Activated CD4-positive, alpha-beta T cell treated with anti-CD3 and anti-CD28 coated beads, Interleukin-2, Interleukin-6, amounts not matched to agents 100 ng/mL and 50 ng/mL, durations not matched to agents 16 hours and 8 hours (primary cell): ENCODE results near the gene RHOG.
A peak's percentile ranks its signal among the peaks of the same experiment; 100 is the strongest.
"Not testable (repeated sequence)": the region's sequence is repeated elsewhere in the genome, so short reads cannot be mapped to it uniquely, and the experiment has no call there.

Experiments
- DNase-seq: peaks from one replicate; pipeline ENCODE4 v3.0.0-alpha.2; 2020

The RHOG gene

DNA sequence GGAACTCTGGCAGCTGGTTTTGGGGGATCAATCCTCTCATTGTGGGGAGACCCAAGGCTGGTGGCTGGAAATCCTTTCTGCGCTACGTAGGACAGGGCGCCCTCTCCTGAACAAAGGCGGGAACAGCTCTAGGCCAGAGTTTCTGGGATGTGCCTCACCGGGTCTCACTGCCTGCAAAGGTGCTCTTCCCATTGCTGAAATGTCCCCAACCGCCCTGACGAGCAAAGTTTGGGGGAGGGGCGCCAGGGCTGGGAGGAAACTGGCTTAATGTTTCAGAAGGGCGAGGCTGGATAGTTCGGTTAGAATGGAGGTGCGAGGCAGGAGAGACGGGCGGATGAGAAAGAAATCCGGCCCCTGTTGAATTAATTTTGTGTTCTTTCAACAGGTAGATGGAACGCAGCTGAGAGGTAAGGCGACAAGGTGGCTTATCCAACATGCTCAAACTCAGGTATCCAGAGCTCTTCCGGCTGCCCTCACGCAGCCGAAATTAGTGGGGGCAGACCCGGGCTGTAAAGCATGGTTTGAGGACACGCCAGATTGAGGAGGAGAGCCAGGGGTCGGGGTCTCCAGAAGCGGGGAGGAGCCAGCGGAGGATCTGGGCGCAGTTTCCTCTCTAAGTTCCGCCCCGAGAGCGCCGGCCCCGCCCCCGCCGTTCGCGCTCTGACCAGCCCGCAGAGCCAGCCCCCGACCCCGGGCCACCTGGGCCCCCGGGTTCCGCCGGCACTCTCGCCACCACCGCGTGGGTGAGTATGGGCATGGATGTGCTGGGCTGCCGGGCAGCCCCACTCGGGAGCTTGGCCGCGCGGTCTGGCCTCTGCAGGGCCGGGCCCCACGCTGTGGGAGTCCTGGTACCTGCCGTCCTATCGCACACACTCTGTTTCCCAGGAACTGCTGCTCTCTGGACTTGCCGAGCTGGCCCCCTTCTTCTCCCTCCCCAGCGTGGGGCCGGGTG, 32.6 kb downstream of the RHOG start, which contains the start of gene PGAP2:
TSS of gene PGAP2 (plus strand) at position 652 of the 952 bp plus-strand sequence. CDS start 2,700 bp downstream, outside the sequence.
- peak; percentile 70 for DNase-seq

DNA sequence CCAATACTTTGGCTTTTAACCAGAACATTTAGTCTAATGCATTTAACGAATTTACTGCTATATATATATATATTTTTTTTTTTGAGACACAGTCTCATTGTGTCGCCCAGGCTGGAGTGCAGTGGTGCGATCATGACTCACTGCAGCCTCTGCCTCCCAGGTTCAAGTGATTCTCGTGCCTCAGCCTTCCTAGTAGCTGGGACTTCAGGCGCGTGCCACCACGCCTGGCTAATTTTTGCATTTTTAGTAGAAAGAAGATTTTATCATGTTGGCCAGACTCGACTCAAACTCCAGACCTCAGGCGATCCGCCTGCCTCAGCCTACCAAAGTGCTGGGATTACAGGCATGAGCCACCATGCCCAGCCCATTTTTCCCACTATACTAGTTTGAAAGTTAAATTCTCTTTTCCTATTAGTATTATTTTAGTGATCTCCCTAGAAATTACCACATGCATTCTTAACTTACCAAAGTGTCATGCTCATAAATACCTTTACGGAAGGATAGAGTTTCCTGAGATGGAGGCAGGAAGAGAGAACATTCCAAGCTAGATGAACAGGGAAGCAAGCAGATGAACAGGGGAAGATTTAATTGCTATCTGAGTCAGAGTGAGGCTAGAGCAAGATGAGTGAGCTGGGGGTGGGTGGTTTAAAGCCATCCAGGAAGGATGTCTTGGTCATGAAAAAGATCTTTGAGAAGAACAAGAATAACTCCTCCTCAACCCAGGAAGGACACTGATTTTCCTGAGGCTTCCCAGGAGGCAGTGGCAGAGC, 36.8 kb downstream of the RHOG start:
- no peak for DNase-seq

DNA sequence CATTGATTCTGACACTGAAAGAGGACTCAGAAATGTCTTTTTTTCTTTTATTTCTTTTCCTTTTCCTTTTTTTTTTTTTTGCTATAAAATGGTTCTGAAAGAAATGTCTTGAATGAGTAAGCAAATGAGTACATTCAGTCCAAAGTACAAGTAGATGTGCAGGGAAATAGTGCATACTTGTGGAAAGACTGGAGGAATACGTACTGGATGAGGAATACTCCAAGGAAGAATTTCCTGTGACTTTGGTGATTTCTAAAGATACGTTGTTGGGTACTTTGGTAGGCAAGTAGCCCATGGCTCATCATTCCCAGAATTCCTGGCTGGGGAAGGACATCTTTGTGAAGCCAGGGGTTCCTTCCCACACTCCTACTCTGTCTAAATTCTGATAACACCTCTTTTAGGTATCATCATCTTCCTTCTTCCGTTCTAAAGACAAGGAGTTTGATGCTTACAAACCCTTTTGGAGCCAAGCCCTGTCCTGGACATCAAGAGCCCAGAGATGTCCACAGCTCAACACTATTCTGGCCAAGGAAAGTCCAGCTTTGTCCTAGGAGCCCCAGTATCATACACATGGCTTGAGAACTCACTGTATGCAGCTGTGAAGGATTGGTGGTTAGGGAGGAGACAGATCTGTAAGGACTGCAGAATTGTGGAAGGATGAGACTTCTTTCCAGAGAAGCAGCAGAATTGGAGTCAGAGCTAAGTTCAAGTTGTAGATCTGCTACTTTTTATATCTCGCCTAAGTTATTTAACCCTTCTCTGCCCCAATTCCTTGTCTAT, 38.6 kb downstream of the RHOG start:
- DNase-seq, result no peak

DNA sequence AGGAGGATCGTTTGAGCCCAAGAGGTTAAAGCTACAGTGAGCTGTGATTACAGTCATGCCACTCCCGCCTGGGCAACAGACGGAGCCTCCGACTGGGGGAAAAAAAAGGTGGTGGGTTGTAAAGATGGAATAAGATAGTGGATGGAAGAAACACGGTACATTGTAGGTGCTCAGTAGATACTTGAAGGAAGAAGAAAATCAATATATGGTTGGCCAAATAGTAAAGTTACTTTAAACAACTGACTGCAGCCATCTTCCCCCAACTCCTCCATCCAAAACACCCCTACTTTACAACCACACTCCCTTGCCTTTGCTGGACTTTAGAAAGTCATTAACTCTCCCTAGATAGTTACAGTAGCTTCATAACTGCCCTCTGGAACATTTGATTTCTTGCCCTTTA, 40.9 kb downstream of the RHOG start:
- DNase-seq, result no peak

DNA sequence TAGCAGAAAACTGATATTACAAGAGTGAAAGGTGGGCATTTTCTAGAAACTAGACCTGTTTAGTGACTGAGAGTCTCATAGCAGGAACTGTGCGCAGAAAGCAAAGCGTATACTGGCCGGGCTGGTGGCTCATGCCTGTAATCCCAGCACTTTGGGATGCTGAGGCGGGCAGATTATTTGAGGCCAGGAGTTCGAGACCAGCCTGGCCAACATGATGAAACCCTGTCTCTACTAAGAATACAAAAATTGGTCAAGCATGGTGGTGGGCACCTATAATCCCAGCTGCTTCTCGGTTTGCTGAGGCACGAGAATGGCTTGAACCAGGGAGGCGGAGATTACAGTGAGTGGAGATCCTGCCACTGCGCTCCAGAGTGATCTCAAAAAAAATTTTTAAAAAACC, 41.6 kb downstream of the RHOG start:
- no peak for DNase-seq

DNA sequence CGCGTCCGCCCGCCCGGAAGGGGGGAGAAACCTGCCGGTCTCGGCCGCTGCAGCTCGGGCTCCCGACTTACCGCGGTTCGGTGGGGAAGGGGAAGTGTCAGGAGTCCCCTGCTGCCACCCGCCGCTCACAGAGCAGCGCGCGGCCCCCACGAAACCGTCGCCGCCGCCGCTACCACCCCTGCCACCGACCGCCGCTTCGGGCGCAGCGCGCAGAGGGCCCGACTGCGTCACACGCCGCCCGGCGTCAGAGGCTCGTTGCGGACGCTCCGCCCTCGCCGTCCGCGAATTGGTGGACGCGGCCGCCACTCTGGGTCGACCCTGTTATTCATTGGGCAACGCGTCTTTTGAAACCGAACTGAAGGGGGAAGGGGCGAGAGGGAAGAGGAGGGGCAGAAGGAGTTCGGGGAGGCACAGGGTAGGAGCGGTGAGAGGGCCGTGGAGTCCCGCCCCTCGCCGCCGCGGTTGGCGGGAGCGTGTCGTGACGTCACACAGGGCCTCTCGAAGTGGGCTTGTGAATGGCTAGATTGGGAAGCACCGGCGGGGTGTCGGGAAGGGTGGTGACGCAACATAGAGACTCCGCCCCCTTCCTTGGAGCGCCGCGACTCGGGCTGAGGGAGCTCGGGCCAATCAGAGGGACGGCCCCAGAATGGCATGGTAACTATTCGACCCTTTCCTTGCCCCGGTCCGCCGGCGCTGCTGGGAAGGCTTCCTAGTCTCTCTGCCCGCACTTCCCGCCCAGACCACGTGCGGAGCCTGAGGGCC, 43.2 kb downstream of the RHOG start, which contains the start of gene NUP98:
TSS of gene NUP98 (minus strand) at position 226 of the 762 bp plus-strand sequence. CDS start 15,437 bp downstream, outside the sequence.
- DNase-seq, result peak; percentile 100

DNA sequence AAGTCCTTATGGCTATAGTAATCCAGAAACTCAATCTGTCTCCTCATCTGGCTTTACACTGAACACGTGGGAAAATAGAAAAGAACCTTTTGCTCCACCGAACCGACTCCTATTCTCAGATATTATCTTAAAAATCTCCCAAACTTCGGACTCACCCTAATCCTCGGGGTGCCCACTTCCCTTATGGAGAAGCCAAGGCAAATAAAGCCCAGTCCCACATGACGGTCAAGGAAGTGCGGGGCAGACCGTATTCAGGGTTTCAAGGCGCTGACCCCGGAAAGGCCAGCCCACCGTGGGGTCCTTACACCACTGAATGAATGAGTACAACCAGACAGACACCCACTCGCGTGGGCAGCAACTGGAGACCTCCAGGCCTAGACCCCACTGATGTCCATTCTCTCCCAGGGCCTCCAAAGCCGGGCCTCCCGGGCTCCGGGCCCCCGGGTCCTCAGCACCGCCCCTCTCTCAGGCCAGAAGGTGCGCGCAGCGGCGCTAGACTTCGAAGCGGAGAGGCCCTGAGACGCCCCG, 43.9 kb downstream of the RHOG start:
- DNase-seq, result no peak

DNA sequence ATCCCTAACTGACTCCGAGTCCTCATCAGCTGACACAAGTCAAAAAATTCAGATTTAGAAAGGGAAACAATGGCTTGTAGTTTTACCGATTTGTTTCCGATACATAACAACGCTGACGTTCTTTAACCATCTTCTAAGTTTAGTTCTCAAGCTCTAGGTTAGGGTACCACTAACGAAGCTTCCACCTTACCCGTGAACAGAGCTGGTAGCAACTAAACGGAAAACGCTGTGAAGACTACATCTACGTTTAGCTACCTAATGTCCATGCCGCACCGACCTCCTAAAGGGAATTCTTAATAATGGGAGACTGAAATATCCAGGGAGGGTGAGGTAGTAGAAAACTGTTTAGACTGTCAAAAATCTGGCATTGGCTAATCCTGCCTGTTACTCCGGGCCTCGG, 44.4 kb downstream of the RHOG start:
- no peak for DNase-seq

DNA sequence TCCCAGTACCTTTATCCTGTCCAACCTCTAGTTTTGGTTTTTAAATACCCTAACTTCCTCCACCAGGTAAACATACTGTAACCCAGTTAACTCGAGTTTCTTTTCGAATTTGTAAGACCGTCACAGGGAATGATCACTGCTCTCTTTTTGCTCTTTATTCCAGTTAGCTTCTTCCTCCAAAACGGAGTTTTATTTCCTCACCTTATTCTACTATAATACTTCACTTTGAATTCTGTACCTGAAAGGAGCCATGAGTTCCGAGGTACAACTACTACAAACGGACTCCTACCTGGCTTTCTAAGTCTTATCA, 44.8 kb downstream of the RHOG start:
- DNase-seq, result no peak

DNA sequence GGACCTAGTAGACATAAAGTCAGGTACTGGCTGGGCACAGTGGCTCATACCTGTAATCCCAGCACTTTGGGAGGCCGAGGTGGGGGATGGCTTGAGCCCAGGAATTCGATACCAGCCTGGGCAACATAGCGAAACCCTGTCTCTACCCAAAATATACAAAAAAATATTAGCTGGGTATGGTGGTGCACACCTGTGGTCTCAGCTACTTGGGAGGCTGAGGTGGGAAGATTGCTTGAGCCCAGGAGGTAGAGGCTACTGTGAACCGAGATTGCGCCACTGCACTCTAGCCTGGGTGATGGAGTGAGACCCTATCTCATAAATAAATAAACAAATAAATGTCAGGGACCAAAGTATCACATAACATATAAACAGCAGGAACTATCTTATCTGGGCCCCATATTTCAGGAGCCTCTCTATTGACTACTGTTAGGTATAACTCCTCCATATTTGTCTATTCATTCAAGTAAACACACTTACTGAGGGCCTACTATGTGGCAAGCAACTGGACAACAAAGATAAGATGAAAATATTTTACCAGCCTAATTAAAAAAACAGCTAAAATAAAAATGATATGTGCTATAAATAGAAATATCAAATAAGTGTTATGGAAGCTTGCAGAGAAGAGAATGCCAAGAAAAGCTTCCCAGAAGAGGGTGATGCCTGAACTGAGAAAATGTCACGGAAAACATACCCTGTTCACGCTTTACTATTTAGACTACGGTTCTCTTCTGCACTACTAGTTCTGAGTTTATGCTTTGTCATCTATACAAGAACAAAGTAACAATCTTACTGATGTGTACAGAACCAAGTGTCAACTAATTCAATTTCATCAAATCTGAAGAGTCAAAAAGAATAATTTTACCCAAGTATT, 45.4 kb downstream of the RHOG start:
- no peak for DNase-seq

DNA sequence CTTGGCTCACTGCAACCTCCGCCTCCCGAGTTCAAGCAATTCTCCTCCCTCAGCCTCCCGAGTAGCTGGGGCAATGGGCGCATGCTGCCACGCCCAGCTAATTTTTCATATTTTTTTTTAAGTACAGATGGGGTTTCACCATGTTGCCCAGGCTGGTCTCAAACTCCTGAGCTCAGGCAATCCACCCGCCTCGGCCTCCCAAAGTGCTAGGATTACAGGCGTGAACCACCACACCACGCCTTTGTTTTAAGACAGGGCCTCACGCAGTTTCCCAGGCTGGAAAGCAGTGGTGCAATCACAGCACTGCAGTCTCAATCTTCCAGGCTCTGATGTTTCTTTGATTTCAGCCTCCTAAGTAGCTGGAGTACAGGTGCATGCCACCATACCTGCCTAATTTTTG, 46.4 kb downstream of the RHOG start:
- DNase-seq, result not testable (repeated sequence)

DNA sequence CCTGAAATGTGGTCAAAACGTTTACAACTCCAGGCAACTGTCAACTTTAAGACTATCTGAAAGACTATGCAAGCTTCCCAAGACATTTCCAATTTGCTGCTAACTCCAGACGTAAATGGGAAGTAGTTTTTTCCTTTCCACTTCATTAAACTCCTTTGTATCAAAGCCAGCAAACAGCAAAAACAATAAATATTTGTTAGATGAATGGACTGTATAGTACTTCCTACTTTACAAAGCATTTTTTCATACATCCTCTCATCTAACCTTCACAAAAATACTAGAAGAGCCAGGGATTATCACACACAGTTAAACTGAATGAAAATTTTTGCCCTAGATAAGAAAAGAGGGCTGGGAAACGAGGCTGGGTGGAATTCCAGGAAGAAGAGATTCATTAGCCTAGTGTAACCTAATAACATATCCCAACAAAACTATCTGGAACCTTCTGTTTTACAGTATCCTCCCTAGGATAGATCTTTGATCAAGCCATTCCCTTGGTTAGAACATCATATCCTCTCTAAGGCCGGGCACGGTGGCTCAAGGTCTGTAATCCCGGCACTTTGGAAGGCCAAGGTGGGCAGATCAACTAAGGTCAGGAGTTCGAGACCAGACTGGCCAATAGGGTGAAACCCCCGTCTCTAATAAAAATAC, 53.9 kb downstream of the RHOG start:
- no peak for DNase-seq

DNA sequence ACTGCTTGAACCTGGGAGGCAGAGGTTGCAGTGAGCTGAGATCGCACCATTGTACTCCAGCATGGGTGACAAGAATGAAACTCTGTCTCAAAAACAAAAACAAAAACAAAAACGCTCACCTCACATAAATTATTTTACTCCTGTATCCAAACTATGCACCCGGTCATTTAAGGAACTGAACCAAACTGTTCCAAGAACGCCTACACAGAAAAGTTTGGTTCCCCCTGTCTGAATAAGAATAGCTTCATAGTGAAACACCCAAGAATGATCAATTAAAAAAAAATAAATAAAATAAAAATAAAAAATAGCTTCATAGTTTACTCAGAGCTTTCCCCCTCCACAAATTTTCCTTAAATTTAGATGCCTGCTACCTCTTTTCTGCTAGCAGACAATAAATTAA, 57.1 kb downstream of the RHOG start:
- no peak for DNase-seq

DNA sequence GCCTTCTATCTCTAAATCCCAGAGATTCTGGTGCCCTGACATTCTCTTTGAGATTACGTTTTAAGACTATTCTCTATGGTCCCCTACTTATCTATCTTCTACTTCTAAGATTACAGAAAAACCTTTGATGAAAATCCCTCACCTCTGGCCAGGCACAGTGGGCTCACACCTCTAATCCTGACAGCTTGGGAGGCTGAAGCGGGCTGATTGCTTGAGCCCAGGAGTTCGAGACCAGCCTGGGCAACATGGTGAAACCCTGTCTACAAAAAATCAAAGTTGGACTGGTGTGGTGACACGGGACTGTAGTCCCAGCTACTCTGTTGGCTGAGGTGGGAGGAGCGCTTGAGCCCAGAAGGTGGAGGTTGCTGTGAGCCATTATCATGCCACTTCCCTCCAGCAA, 57.8 kb downstream of the RHOG start:
- no peak for DNase-seq

DNA sequence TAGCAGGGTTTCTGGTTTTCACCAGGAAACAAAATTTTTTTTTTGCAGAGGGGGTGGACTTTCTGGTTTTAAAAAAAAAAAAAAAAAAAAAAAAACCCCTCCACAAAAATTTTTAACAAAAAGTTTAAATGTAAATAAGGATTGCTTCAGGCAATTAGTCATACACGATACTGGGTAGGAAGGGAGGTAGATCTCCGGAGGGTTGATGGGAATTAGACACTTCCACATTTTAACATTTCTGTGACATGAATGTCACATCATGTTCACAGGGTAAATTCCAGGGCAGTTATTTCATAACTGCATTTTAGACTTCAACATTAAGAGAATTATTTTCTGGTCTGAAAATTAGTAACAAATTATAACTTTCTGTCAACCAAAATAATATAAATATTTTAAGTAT, 59.3 kb downstream of the RHOG start:
- no peak for DNase-seq
